ENCODE measurements around the gene AGAP4.
"Not testable (repeated sequence)": the region's sequence is repeated elsewhere in the genome, so short reads cannot be mapped to it uniquely, and the experiment has no call there.

The AGAP4 gene

DNA sequence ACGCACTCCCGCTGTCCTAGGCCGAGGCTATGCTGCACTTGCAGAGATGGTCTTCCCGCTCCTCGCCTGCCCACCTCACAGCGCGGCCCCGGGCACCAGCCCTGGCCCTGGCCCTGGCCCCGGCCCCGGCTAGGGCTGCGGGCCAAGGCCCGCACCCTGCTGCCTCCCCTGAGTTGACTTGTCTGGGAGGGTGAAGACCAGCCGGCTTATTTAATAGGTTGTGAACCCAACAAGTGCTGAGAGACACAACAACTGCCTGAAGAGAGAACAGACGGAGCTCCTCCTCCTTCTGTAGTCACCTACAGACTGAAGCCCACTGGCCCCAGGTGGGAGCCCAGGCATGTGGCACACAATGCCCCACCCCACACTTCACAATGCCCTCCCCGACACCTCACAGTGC lies at the start of gene AGAP4:
Gene AGAP4 (minus strand): TSS at position 101 of the 400 bp plus-strand sequence. CDS start 153 bp downstream, outside the sequence.
- DNase-seq (ENCODE audit: low read depth, low spot score) = not testable (repeated sequence)

- DNase-seq (ENCODE audit: low read depth, low spot score) = not testable (repeated sequence)
These were observed 43.4 kb upstream of the AGAP4 start for GRCh38 chr10:45890721-45891120.

- DNase-seq (ENCODE audit: low read depth, low spot score) = not testable (repeated sequence)
These were observed 42.4 kb upstream of the AGAP4 start for GRCh38 chr10:45889539-45890230.

DNA sequence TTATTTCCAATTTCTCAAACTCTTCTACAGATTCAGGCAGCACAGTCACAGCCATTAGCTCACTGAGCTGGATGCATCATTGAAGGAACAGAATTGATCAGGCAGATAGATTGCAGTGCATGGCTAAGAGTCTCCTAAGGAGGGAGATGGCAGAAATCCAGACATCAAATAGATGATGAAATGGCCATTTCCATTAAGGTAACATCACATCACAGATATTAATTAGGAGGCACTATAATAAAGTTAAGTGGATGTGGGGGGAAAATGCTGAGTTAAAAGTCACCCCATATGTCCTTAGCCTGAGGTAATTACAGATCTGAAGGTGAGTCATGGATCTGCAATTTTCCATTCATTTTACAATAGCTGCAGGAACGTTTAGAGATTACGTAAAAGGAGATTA lies 35.6 kb upstream of the AGAP4 start:
- DNase-seq (ENCODE audit: low read depth, low spot score) = not testable (repeated sequence)

- not testable (repeated sequence) for DNase-seq (ENCODE audit: low read depth, low spot score)
These were observed 18.1 kb upstream of the AGAP4 start for GRCh38 chr10:45865404-45865803.

- not testable (repeated sequence) for DNase-seq (ENCODE audit: low read depth, low spot score)
These were observed 17.0 kb upstream of the AGAP4 start for GRCh38 chr10:45864264-45864663.

GRCh38 chr10:45863632-45864031 lies 16.3 kb upstream of the AGAP4 start:
- DNase-seq (ENCODE audit: low read depth, low spot score) = not testable (repeated sequence)

- DNase-seq (ENCODE audit: low read depth, low spot score) = not testable (repeated sequence)
These were observed 10.6 kb upstream of the AGAP4 start for GRCh38 chr10:45857931-45858330.

GRCh38 chr10:45848467-45848866 lies 1.2 kb upstream of the AGAP4 start:
- DNase-seq (ENCODE audit: low read depth, low spot score) = not testable (repeated sequence)

- not testable (repeated sequence) for DNase-seq (ENCODE audit: low read depth, low spot score)
These were observed 24.4 kb downstream of the AGAP4 start for GRCh38 chr10:45822918-45823317.

DNA sequence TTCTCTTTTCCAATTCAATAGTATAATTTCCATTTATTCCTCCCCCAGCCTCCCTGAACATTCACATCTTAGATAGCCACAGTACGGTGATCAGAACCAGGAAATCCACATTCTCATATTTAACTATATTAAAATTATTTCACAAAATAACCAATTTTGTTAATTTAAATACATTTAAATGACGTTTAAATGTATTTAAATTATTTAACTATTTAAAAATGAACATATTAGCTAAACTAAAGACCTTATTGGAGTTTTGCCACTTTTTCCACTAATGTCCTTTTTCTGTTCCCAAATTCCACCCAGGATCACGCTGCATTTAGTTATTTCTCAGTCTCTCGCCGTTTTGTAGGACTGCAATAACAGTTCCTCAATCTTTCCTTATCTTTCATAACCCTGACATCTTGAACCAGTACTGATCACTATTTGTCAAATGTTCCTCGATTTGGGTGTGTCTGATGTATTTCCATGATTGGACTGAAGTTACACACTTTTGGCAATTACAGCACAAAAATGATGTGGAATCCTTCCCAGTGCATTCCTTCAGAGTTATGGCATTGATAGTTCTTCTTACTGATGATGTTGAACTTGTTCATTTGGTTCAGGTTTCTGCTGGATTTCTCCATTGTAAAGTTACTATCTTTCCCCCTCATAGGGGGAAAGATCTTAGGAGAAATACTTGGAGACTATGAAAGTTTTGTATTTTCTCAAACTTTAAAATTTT lies 27.0 kb downstream of the AGAP4 start:
- not testable (repeated sequence) for DNase-seq (ENCODE audit: low read depth, low spot score)

DNA sequence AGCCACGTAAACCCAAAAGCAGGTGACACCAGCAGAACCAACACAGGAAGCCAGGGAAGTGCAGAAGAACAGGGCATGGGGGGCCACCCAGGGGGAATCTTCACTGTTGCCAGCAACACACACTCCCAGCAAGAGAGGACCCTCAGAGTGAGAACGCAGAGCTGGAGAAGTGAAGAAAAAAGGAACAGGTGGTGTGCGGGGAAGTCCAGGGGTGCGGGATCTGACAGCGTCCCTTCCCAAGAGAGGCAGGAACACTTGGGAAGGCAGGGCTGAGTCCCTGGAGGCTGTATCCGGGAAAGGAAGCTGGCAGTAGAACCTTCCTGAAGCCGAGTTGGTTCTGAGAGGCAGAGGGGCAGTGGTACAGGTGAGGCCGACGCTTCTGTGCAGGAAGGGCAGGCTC lies 27.7 kb downstream of the AGAP4 start:
- no peak for DNase-seq (ENCODE audit: low read depth, low spot score)

- no peak for DNase-seq (ENCODE audit: low read depth, low spot score)
These were observed 29.4 kb downstream of the AGAP4 start for GRCh38 chr10:45817912-45818311.

- DNase-seq (ENCODE audit: low read depth, low spot score) = no peak
These were observed 30.0 kb downstream of the AGAP4 start for GRCh38 chr10:45817130-45817859.

DNA sequence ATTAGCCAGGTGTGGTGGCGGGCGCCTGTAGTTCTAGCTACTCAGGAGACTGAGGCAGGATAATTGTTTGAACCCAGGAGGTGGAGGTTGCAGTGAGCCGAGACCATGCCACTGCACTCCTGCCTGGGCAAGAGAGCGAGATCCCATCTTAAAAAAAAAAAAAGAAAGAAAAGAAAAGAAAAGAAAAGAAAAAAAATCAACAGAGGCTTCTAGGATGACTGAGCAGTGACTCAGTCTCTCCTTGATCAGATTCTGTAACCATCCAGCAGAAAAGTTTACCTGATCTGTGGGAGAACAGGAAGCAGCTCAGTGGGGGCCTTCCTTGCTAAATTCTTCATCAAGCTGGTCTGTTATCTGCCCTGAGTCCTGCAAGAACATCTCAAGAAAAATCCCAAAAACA lies 33.2 kb downstream of the AGAP4 start:
- not testable (repeated sequence) for DNase-seq (ENCODE audit: low read depth, low spot score)

- not testable (repeated sequence) for DNase-seq (ENCODE audit: low read depth, low spot score)
These were observed 34.3 kb downstream of the AGAP4 start for GRCh38 chr10:45812959-45813358.

- DNase-seq (ENCODE audit: low read depth, low spot score) = no peak
These were observed 36.2 kb downstream of the AGAP4 start for GRCh38 chr10:45811075-45811474.

DNA sequence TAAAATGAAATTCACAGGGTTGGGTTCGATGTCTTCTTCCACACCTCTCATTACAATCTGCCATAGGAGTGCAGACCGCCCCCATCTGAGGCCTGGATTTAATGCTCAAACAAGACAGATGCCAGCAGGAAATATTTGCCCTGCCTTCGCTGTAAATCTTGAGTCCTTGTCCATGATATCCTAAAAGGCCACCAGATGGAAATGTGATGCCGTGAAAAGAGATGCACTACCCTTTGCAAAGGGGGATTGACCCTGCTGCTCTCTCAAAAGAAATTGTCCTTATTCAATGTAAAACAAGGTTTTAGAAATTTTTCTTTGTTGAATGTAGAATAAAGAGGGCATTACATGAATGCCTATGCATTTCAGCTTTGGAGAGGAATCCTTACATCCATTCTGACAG lies 37.5 kb downstream of the AGAP4 start:
- no peak for DNase-seq (ENCODE audit: low read depth, low spot score)

GRCh38 chr10:45804996-45805395 lies 42.3 kb downstream of the AGAP4 start:
- not testable (repeated sequence) for DNase-seq (ENCODE audit: low read depth, low spot score)

DNA sequence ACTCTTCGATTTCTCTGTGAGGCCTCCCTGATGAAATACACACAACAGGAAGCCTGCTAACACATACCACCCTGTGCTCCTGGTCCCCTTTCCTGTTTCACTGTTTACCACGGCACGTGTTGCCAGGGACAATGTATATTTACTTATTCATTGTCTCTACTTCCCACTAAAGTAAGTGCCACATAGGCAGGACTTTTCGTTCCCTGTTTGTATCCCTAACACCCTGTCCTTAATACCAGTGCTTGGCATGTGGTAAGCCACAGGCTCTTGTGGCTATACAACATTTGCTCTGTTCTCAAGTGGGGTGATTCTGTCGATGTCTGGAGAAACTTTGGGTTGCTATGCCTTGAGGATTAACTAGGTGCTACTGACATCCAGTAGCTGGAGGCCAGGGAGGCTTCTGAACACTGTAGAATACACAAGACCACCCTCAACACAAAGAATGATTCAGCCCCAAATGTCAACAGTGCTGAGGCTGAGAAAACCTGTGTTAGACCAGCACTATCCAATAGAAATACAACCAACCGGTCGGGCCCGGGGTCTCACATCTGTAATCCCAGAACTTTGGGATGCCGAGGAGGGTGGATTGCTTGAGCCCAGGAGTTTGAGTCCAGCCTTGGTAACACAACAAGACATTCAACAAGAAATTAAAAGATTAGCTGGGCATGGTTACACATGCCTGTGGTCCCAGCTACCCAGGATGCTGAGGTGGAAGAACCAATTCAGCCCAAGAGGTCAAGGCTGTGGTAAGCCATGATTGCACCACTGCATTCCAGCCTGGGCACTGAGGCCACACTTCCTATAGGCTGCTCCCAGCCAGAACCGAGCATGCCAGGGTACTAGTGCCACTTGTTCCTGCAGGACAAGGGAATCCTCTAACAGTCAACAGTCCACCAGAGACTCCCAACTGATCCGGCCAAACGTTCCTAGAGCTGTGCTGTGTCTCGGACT lies 44.0 kb downstream of the AGAP4 start:
- DNase-seq (ENCODE audit: low read depth, low spot score) = not testable (repeated sequence)

DNA sequence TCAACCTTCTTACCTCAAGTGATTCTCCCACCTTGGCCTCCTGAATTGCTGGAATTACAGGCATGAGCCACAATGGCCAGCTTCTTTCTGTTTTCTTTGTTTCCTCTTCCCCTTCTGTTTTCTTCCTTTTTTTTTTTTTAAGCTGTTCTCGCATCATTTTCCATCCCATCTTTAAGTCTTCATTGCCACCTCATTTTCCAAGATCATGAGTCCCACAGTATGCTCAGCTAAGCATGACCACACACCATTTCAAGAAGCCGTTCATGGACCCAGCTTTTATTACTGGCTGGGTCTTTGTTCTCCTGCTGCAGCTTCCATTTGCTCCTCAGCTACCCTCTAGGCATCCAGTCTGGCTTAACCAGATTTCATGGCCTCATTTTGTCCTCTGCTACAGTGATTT lies 52.5 kb downstream of the AGAP4 start:
- not testable (repeated sequence) for DNase-seq (ENCODE audit: low read depth, low spot score)

Measured in smooth muscle cell of the brain vasculature (primary cell).